Measurements from ENCODE around the gene USP6NL.

USP6NL gene

GRCh38 chr10:11473128-11473760, 138.2 kb downstream of the USP6NL start:
- TF ChIP-seq FOXP2 (optimal IDR thresholded peaks at IDR 0.05; ENCODE audit: control extremely low read depth, extremely low read length, insufficient read depth) (no peak), EZH2 (IDR thresholded peaks at IDR 0.05) (no peak)
- H3K9ac ChIP-seq (ENCODE audit: insufficient read length), result no peak overlapping the region
- no peak overlapping the region for H3K4me3 ChIP-seq
- no peaks in the 10 kb centered on the region for H3K36me3 ChIP-seq (ENCODE audit: insufficient read depth, low read length)
- no peak overlapping the region for H3K27ac ChIP-seq
- no peak for DNase-seq (ENCODE audit: low read depth, low spot score)
- no peaks in the 10 kb centered on the region for H3K9me3 ChIP-seq (ENCODE audit: low read depth, low read length)

DNA sequence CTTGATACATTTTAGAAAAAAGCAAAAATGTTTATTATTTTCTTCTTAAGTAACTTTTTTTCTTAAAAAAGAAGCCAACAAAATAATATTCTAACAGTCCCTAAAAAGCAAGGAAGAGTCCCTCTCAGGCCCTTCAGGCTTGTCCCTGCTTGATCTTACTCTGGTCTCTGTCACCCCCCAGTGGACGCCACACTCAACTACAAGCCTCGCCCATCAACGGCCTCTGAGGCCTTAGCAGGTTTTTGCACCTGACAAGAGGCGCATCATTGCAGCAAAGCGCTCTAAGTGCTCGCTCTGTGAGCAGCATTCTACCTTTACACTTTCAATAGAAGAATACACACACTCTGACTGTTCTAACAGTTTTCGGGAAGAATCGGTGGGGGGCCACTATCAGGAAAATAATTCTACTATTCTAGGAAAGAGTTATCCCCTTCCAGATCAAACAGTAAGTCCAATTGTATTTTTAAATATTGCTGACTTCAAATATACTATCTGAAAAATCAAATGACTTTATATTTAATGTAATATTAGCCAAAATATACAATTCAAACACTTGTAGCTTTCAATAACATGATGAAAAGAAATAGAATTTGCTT, 139.2 kb downstream of the USP6NL start:
- Histone ChIP-seq H3K36me3 (ENCODE audit: insufficient read depth, low read length) (no peaks in the 10 kb centered on the region), H3K9me3 (ENCODE audit: low read depth, low read length) (no peaks in the 10 kb centered on the region), H3K9ac (ENCODE audit: insufficient read length) (no peak overlapping the region), H3K4me3 (no peak overlapping the region), H3K27ac (no peak overlapping the region)
- no peak for DNase-seq (ENCODE audit: low read depth, low spot score)
- TF ChIP-seq POLR2AphosphoS5 (IDR thresholded peaks at IDR 0.05; ENCODE audit: borderline replicate concordance, low read depth, low read length) (no peak), FOXP2 (optimal IDR thresholded peaks at IDR 0.05; ENCODE audit: control extremely low read depth, extremely low read length, insufficient read depth) (no peak), EZH2 (IDR thresholded peaks at IDR 0.05) (no peak)

DNA sequence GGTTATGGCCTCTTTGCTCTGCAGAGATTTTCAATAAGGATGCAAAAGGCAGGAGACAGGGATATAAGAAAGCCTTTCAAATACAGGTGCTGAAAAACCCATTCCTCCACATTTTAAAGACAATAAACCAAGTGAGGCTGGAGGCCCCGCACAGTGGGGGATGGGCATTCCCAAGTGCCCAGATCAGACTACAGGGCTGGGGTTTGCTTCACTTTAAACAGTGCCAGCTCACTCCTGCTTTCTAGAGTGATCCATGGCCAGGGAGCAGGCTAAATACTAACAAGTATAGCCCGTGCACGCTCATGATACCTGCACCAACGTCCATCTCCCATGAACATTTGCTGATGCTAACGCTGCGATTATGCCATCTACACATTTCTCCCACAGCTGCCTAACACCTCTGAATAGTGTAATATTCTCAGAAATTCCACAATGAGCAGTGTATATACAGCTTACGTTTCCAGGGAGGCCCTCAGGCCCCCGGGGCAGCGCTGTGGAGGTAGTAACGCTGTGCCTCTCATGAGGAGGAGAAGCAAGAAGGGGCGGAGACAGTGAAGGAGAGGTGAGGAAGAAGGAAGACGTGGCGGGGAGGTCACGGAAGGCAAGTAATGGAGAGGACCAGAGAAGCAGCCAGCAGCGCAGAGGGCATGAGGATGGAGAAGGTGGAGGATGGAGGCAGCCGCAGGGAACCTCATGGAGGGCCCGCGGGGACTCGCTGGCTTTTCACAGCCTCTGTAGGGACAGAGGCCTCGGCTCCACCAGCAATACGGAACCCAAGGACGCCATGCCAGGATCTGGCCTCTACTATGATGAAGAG, 141.7 kb downstream of the USP6NL start:
- Histone ChIP-seq H3K36me3 (ENCODE audit: insufficient read depth, low read length) (no peaks in the 10 kb centered on the region), H3K9ac (ENCODE audit: insufficient read length) (no peak overlapping the region), H3K4me3 (no peak overlapping the region), H3K9me3 (ENCODE audit: low read depth, low read length) (no peaks in the 10 kb centered on the region), H3K27ac (no peak overlapping the region)
- TF ChIP-seq EZH2 (IDR thresholded peaks at IDR 0.05) (no peak), FOXP2 (optimal IDR thresholded peaks at IDR 0.05; ENCODE audit: control extremely low read depth, extremely low read length, insufficient read depth) (no peak), POLR2AphosphoS5 (IDR thresholded peaks at IDR 0.05; ENCODE audit: borderline replicate concordance, low read depth, low read length) (no peak)
- no peak for DNase-seq (ENCODE audit: low read depth, low spot score)

DNA sequence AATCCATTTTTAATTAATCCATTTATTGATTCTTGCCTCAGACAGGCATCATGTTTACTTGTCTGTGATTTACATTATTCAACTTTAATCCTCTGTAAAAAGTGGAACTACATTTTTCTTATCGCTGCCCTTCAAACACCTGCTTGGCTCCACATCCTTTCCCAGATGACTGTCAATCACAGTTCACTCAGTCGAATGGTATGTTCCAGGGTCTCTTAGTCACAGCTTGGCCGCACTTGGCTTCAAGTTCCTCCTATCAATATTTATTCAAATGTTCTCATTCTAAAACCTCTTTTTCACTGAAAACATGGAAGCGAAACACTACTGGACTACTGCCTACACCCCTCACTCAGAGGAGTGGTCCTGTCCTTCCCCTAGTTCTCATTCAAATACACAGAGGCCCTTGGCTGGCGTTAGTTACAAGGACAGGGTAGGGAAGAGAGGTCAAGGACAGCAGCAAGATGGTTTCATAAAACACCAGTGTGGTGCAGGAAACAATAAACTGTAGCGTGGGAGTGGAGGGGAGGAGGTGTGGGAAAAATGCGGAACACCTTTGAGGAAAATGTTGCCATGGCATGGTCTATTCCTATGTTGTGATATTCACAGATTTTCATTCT, 143.2 kb downstream of the USP6NL start:
- no peak for TF ChIP-seq POLR2AphosphoS5 (IDR thresholded peaks at IDR 0.05; ENCODE audit: borderline replicate concordance, low read depth, low read length)
- no peak for TF ChIP-seq EZH2 (IDR thresholded peaks at IDR 0.05)
- DNase-seq (ENCODE audit: low read depth, low spot score), result no peak
- H3K9ac ChIP-seq (ENCODE audit: insufficient read length), result no peak overlapping the region
- no peak overlapping the region for H3K4me3 ChIP-seq
- H3K36me3 ChIP-seq (ENCODE audit: insufficient read depth, low read length), result no peaks in the 10 kb centered on the region
- no peak overlapping the region for H3K27ac ChIP-seq
- H3K9me3 ChIP-seq (ENCODE audit: low read depth, low read length), result no peaks in the 10 kb centered on the region

- Histone ChIP-seq H3K9ac (ENCODE audit: insufficient read length) (no peak overlapping the region), H3K36me3 (ENCODE audit: insufficient read depth, low read length) (no peaks in the 10 kb centered on the region), H3K4me3 (no peak overlapping the region), H3K27ac (no peak overlapping the region), H3K9me3 (ENCODE audit: low read depth, low read length) (no peaks in the 10 kb centered on the region)
- TF ChIP-seq EZH2 (IDR thresholded peaks at IDR 0.05), result no peak
- DNase-seq (ENCODE audit: low read depth, low spot score), result no peak
Observed at GRCh38 chr10:11465406-11465805, 146.0 kb downstream of the USP6NL start.

DNA sequence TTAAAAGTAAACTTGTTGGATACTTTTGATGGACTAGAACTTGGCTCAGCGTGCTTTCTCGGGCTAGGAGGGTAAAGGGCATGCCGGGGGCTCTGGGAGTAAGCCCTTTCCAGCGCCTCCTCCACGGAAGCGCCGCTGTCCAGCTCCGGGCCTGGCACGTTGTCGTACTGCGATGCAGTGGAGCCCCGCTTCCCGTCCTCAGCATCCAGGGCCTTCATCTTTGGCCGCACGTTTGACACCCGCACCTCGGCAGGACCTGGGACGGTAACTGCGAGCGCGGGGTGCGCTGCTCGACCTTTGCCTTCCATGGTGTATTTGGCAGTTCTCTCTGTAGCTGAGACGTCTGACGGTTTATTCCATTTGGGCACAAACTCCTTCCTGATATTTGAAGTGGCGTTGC, 148.3 kb downstream of the USP6NL start:
- Histone ChIP-seq H3K4me3 (no peak overlapping the region), H3K9me3 (ENCODE audit: low read depth, low read length) (no peaks in the 10 kb centered on the region), H3K27ac (no peak overlapping the region), H3K9ac (ENCODE audit: insufficient read length) (no peak overlapping the region), H3K36me3 (ENCODE audit: insufficient read depth, low read length) (no peaks in the 10 kb centered on the region)
- no peak for DNase-seq (ENCODE audit: low read depth, low spot score)
- no peak for TF ChIP-seq POLR2AphosphoS5 (IDR thresholded peaks at IDR 0.05; ENCODE audit: borderline replicate concordance, low read depth, low read length)
- TF ChIP-seq EZH2 (IDR thresholded peaks at IDR 0.05), result no peak
- no peak for TF ChIP-seq FOXP2 (optimal IDR thresholded peaks at IDR 0.05; ENCODE audit: control extremely low read depth, extremely low read length, insufficient read depth)

- Histone ChIP-seq H3K36me3 (ENCODE audit: insufficient read depth, low read length) (no peaks in the 10 kb centered on the region), H3K9me3 (ENCODE audit: low read depth, low read length) (no peaks in the 10 kb centered on the region), H3K9ac (ENCODE audit: insufficient read length) (no peak overlapping the region), H3K27ac (no peak overlapping the region), H3K4me3 (no peak overlapping the region)
- no peak for TF ChIP-seq EZH2 (IDR thresholded peaks at IDR 0.05)
- TF ChIP-seq FOXP2 (optimal IDR thresholded peaks at IDR 0.05; ENCODE audit: control extremely low read depth, extremely low read length, insufficient read depth), result no peak
- TF ChIP-seq POLR2AphosphoS5 (IDR thresholded peaks at IDR 0.05; ENCODE audit: borderline replicate concordance, low read depth, low read length), result no peak
- DNase-seq (ENCODE audit: low read depth, low spot score), result no peak
Observed at GRCh38 chr10:11462071-11462470, 149.4 kb downstream of the USP6NL start.

DNA sequence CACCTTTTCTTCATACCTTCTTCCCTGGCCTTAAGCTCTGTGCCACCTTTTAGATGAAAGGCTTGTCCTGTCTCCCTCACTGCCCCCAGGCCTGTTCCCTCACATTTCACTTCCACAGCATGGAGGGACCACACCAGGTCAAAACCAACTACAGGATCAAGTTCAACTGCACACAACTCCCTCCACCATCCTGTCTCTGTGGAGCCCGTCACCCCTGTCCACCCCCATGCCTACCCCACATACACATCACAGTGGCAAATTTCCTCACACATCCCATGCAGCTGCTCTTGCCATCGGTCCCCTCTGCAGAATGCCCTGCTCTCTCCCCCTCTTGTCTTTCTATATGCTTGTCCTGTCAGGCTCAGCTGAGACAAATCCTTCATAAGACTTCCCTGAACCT, 154.1 kb downstream of the USP6NL start:
- DNase-seq (ENCODE audit: low read depth, low spot score), result no peak
- H3K36me3 ChIP-seq (ENCODE audit: insufficient read depth, low read length), result no peaks in the 10 kb centered on the region
- no peak overlapping the region for H3K27ac ChIP-seq
- no peaks in the 10 kb centered on the region for H3K9me3 ChIP-seq (ENCODE audit: low read depth, low read length)
- no peak overlapping the region for H3K9ac ChIP-seq (ENCODE audit: insufficient read length)
- no peak overlapping the region for H3K4me3 ChIP-seq
- TF ChIP-seq POLR2AphosphoS5 (IDR thresholded peaks at IDR 0.05; ENCODE audit: borderline replicate concordance, low read depth, low read length), result no peak
- TF ChIP-seq FOXP2 (optimal IDR thresholded peaks at IDR 0.05; ENCODE audit: control extremely low read depth, extremely low read length, insufficient read depth), result no peak
- TF ChIP-seq EZH2 (IDR thresholded peaks at IDR 0.05), result no peak

Data from SK-N-MC (cell line).